ENCODE results near the gene ATE1. TPM values are rescaled to one million over a fixed set of nuclear protein-coding genes. Genes with fewer than 3 reads are reported as not detected.

Gene ATE1
- total and polyA plus RNA-seq, 2 experiments from 2014 or later: 17.4 to 24.5 TPM

DNA sequence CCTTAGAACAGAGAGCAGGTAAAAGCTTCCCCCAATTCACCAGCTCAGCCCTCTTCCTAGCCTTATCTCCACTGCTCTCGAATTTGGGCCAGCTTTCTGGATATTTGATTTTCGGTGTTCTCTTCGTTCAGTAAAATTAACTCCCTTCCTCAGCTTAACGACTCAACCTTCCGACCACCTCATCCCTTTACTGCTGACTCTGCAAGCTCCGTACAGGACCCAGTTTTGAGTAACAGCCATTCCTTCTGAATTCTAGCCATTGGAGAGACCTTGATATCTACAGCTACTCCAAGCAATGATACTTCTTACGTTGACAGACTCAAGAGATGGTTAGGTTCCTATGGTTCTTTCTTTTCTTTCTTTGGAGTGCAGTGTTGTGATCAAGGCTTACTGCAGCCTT is 65.8 kb downstream of the ATE1 start (continued):
- TF ChIP-seq, protein P1, sequence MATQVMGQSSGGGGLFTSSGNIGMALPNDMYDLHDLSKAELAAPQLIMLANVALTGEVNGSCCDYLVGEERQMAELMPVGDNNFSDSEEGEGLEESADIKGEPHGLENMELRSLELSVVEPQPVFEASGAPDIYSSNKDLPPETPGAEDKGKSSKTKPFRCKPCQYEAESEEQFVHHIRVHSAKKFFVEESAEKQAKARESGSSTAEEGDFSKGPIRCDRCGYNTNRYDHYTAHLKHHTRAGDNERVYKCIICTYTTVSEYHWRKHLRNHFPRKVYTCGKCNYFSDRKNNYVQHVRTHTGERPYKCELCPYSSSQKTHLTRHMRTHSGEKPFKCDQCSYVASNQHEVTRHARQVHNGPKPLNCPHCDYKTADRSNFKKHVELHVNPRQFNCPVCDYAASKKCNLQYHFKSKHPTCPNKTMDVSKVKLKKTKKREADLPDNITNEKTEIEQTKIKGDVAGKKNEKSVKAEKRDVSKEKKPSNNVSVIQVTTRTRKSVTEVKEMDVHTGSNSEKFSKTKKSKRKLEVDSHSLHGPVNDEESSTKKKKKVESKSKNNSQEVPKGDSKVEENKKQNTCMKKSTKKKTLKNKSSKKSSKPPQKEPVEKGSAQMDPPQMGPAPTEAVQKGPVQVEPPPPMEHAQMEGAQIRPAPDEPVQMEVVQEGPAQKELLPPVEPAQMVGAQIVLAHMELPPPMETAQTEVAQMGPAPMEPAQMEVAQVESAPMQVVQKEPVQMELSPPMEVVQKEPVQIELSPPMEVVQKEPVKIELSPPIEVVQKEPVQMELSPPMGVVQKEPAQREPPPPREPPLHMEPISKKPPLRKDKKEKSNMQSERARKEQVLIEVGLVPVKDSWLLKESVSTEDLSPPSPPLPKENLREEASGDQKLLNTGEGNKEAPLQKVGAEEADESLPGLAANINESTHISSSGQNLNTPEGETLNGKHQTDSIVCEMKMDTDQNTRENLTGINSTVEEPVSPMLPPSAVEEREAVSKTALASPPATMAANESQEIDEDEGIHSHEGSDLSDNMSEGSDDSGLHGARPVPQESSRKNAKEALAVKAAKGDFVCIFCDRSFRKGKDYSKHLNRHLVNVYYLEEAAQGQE (IDR thresholded peaks at IDR 0.05; ENCODE audit: unreplicated experiment): no peak
- TF ChIP-seq JUNB (IDR thresholded peaks at IDR 0.05; ENCODE audit: unreplicated experiment): no peak
- no peak for TF ChIP-seq ZNF331 (CRISPR knock-in tag; IDR thresholded peaks at IDR 0.05; ENCODE audit: low read depth)
- TF ChIP-seq, protein P2, sequence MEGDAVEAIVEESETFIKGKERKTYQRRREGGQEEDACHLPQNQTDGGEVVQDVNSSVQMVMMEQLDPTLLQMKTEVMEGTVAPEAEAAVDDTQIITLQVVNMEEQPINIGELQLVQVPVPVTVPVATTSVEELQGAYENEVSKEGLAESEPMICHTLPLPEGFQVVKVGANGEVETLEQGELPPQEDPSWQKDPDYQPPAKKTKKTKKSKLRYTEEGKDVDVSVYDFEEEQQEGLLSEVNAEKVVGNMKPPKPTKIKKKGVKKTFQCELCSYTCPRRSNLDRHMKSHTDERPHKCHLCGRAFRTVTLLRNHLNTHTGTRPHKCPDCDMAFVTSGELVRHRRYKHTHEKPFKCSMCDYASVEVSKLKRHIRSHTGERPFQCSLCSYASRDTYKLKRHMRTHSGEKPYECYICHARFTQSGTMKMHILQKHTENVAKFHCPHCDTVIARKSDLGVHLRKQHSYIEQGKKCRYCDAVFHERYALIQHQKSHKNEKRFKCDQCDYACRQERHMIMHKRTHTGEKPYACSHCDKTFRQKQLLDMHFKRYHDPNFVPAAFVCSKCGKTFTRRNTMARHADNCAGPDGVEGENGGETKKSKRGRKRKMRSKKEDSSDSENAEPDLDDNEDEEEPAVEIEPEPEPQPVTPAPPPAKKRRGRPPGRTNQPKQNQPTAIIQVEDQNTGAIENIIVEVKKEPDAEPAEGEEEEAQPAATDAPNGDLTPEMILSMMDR (conservative IDR thresholded peaks at IDR 0.05; ENCODE audit: low read depth in 2 of 2): no peak

DNA sequence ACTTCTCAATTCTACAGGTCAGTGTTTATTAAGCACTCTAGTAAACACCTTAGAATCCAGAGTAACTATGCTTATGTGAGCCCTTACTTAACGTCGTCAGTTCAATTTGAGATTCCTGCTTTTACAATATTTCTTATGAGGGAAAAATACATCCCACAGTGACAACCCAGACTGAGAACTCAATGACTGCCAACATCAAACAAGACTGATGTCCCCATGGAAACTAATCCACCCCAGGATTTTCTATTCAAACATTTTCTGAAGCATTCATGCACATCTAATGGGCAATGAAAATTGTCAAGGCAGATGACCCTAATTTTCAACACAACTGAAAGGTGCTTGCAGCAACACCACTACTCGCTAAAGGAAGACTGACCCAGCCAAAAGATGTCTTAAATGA is 67.0 kb downstream of the ATE1 start:
- H3K4me1 ChIP-seq (ENCODE audit: insufficient read depth): no peaks in the 10 kb centered on the region
- H4K20me1 ChIP-seq (replicated peaks; ENCODE audit: insufficient read depth): no peaks in the 10 kb centered on the region
- H3K27ac ChIP-seq (ENCODE audit: low read depth): no peak overlapping the region
- Mint-ChIP-seq H3K4me1 (no peaks in the 10 kb centered on the region; the same call in 2 of the 3 replicates), H3K4me3 (no peak overlapping the region), H3K36me3 (ENCODE audit: low read depth) (peaks cover 63% of the 10 kb centered on the region), H3K9me3 (peaks cover 14% of the 10 kb centered on the region; the same call in 1 of the 3 replicates), H3K27ac (no peak overlapping the region), H3K27me3 (ENCODE audit: insufficient read depth, low read depth, poor library complexity) (no peaks in the 10 kb centered on the region)
- no peaks in the 10 kb centered on the region for H3F3A ChIP-seq (replicated peaks; ENCODE audit: low read depth)
- H3K27me3 ChIP-seq (ENCODE audit: insufficient read depth): no peaks in the 10 kb centered on the region
- H3K36me3 ChIP-seq (ENCODE audit: insufficient read depth): peaks cover 2% of the 10 kb centered on the region; the same call in 1 of the 2 replicates
- H2AFZ ChIP-seq: no peak overlapping the region
- no peaks in the 10 kb centered on the region; the same call in 1 of the 2 replicates for H3K9me2 ChIP-seq (ENCODE audit: insufficient read depth)
- no peaks in the 10 kb centered on the region; the same call in 1 of the 2 replicates for H3K79me2 ChIP-seq (replicated peaks; ENCODE audit: insufficient read depth)
- no peak for ATAC-seq
- no peak for DNase-seq (ENCODE audit: low spot score)
- no peak overlapping the region for H3K4me2 ChIP-seq
- no peak overlapping the region for H3K4me3 ChIP-seq
- TF ChIP-seq EZH2 (IDR thresholded peaks at IDR 0.05; ENCODE audit: low read depth, unreplicated experiment) (no peak), NANOG (IDR thresholded peaks at IDR 0.05; ENCODE audit: borderline replicate concordance) (no peak), CREB1 (CRISPR knock-in tag; IDR thresholded peaks at IDR 0.05; ENCODE audit: low read depth) (no peak), ZNF331 (CRISPR knock-in tag; IDR thresholded peaks at IDR 0.05; ENCODE audit: low read depth) (no peak), STAT1 (IDR thresholded peaks at IDR 0.05; ENCODE audit: unreplicated experiment) (no peak), JUNB (IDR thresholded peaks at IDR 0.05; ENCODE audit: unreplicated experiment) (no peak), ZNF114 (CRISPR knock-in tag; IDR thresholded peaks at IDR 0.05) (no peak)
- TF ChIP-seq, protein P3, sequence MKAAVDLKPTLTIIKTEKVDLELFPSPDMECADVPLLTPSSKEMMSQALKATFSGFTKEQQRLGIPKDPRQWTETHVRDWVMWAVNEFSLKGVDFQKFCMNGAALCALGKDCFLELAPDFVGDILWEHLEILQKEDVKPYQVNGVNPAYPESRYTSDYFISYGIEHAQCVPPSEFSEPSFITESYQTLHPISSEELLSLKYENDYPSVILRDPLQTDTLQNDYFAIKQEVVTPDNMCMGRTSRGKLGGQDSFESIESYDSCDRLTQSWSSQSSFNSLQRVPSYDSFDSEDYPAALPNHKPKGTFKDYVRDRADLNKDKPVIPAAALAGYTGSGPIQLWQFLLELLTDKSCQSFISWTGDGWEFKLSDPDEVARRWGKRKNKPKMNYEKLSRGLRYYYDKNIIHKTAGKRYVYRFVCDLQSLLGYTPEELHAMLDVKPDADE (IDR thresholded peaks at IDR 0.05): no peak
- TF ChIP-seq, protein P1 (IDR thresholded peaks at IDR 0.05; ENCODE audit: unreplicated experiment): no peak

All from GM23338 (cell line).